ENCODE data around the gene UBXN1. TPM values are rescaled to one million over a fixed set of nuclear protein-coding genes. Genes with fewer than 3 reads are reported as not detected.

UBXN1 gene
- total and polyA plus RNA-seq, 10 of the 15 experiments (the other 5 are each of a cell fraction or from before 2014, with no cell fraction given): 7.0 to 173 (median 106) TPM

GRCh38 chr11:62677156-62677555, 1.7 kb downstream of the UBXN1 start:
- in situ Hi-C loops (cut with MboI) (no loop called here), intact Hi-C loops (cut with micrococcal nuclease; ENCODE audit: unreplicated experiment) (no loop called here)
- TF ChIP-seq EED (IDR thresholded peaks at IDR 0.05; ENCODE audit: low read depth) (no peak), NR2F1 (conservative IDR thresholded peaks at IDR 0.05) (no peak), ZBED1 (IDR thresholded peaks at IDR 0.05; ENCODE audit: borderline replicate concordance) (no peak), HSF1 (IDR thresholded peaks at IDR 0.05; ENCODE audit: low read depth, low read length) (no peak), RUNX3 (IDR thresholded peaks at IDR 0.05; ENCODE audit: low read length) (no peak), NR2C2 (IDR thresholded peaks at IDR 0.05; ENCODE audit: borderline replicate concordance, control insufficient read depth, insufficient read length, low read depth) (no peak), JUNB (IDR thresholded peaks at IDR 0.05) (no peak), TCF7 (IDR thresholded peaks at IDR 0.05; ENCODE audit: borderline replicate concordance) (no peak)
- TF ChIP-seq, protein P1, sequence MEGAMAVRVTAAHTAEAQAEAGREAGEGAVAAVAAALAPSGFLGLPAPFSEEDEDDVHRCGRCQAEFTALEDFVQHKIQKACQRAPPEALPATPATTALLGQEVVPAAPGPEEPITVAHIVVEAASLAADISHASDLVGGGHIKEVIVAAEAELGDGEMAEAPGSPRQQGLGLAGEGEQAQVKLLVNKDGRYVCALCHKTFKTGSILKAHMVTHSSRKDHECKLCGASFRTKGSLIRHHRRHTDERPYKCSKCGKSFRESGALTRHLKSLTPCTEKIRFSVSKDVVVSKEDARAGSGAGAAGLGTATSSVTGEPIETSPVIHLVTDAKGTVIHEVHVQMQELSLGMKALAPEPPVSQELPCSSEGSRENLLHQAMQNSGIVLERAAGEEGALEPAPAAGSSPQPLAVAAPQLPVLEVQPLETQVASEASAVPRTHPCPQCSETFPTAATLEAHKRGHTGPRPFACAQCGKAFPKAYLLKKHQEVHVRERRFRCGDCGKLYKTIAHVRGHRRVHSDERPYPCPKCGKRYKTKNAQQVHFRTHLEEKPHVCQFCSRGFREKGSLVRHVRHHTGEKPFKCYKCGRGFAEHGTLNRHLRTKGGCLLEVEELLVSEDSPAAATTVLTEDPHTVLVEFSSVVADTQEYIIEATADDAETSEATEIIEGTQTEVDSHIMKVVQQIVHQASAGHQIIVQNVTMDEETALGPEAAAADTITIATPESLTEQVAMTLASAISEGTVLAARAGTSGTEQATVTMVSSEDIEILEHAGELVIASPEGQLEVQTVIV (IDR thresholded peaks at IDR 0.05; ENCODE audit: borderline replicate concordance, partially characterized antibody): no peak
- TF ChIP-seq, protein P2, sequence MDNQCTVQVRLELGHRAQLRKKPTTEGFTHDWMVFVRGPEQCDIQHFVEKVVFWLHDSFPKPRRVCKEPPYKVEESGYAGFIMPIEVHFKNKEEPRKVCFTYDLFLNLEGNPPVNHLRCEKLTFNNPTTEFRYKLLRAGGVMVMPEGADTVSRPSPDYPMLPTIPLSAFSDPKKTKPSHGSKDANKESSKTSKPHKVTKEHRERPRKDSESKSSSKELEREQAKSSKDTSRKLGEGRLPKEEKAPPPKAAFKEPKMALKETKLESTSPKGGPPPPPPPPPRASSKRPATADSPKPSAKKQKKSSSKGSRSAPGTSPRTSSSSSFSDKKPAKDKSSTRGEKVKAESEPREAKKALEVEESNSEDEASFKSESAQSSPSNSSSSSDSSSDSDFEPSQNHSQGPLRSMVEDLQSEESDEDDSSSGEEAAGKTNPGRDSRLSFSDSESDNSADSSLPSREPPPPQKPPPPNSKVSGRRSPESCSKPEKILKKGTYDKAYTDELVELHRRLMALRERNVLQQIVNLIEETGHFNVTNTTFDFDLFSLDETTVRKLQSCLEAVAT (IDR thresholded peaks at IDR 0.05): no peak
- Histone ChIP-seq H3K9me3 (replicated peaks; ENCODE audit: control insufficient read depth, insufficient read depth, low read length) (no peaks in the 10 kb centered on the region), H3K4me3 (no peak overlapping the region), H3K36me3 (ENCODE audit: control insufficient read depth in 2 of 2, insufficient read depth in 2 of 2, low read length in 1 of 2) (peaks cover 0 to 10% of the 10 kb centered on the region in 2 experiments; a peak in 1 of 4 replicates), H3K27me3 (replicated peaks in 1 of 2; ENCODE audit: control insufficient read depth in 2 of 2, insufficient read depth in 2 of 2, low read length in 1 of 2) (no peaks in the 10 kb centered on the region), H3K4me1 (ENCODE audit: control insufficient read depth, insufficient read depth, low read length) (peaks cover 18% of the 10 kb centered on the region), H2AFZ (ENCODE audit: control insufficient read depth, low read depth, low read length) (no peak overlapping the region), H3K4me2 (ENCODE audit: control insufficient read depth, insufficient read depth) (no peak overlapping the region), H3K27ac (ENCODE audit: control insufficient read depth, insufficient read depth) (no peak overlapping the region), H3K79me2 (ENCODE audit: control insufficient read depth, insufficient read depth, low read length) (peaks cover 30% of the 10 kb centered on the region), H3K9ac (ENCODE audit: control insufficient read depth, insufficient read depth, low read length) (no peak overlapping the region), H4K20me1 (ENCODE audit: control insufficient read depth, insufficient read depth) (no peaks in the 10 kb centered on the region; the same call in 1 of the 2 replicates)
- POLR2A ChIA-PET: interaction anchor here (1.0 to 16.2 kb wide), 5 partner anchors 12 to 86 kb away, joined by 3 to 295 read pairs (median 5); partner anchors contain the start of genes B3GAT3, C11orf98, CSKMT and GANAB
- BruUV-seq (replicated peaks): no TSS peak
- SMC1A ChIA-PET (ENCODE audit: uncharacterized antibody, unreplicated experiment): interaction anchor here (0.6 to 1.4 kb wide), 2 partner anchors 10 to 233 kb away, joined by 3 read pairs; no protein-coding TSS in a partner anchor
- RAD21 ChIA-PET (ENCODE audit: unreplicated experiment): interaction anchor here (1.1 kb wide), 1 partner anchor 17 kb away, joined by 3 read pairs; no protein-coding TSS in a partner anchor
- ATAC-seq (no peak), FAIRE-seq (no peak), DNase-seq (ENCODE audit: low read depth, low spot score) (no peak)
- WGBS (ENCODE audit: insufficient coverage, insufficient replicate concordance, low lambda C conversion rate, missing lambda C conversion rate): 89% methylated on average over 6 of the region's 6 CpGs
- CTCF ChIA-PET: interaction anchor here (0.9 to 1.9 kb wide), 6 partner anchors 10 to 287 kb away, joined by 3 to 5 read pairs (median 4); partner anchors contain the start of gene TUT1
